ENCODE measurements around the gene ZNF284. TPM values are rescaled to one million over a fixed set of nuclear protein-coding genes. Genes with fewer than 3 reads are reported as not detected.

ZNF284 gene
- total RNA-seq, 1 experiment from 2014 or later = 2.6 TPM

DNA sequence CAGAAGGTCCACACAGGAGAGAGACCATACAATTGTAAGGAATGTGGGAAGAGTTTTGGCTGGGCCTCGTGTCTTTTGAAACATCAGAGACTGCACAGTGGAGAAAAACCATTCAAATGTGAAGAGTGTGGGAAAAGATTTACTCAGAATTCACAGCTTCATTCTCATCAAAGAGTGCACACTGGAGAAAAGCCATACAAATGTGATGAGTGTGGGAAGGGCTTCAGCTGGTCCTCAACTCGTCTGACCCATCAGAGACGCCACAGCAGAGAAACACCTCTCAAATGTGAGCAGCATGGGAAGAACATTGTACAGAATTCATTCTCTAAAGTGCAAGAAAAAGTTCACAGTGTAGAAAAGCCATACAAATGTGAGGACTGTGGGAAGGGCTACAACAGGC lies 35.8 kb downstream of the ZNF284 start:
- H3K4me1 ChIP-seq (ENCODE audit: insufficient read depth, low read length) = no peaks in the 10 kb centered on the region
- H3K9me3 ChIP-seq (ENCODE audit: control insufficient read depth, low read depth, low read length) = peaks cover 26% of the 10 kb centered on the region
- H3K9ac ChIP-seq (ENCODE audit: extremely low read depth, insufficient read length, low read length) = no peak overlapping the region
- H3K4me1 Mint-ChIP-seq = peaks cover 0 to 7% of the 10 kb centered on the region in 2 experiments; a peak in 3 of 4 replicates
- H2AFZ ChIP-seq (ENCODE audit: low read length) = no peak overlapping the region
- no peak overlapping the region for H3K4me2 ChIP-seq (ENCODE audit: insufficient read depth, insufficient read length, low read length)
- no peak overlapping the region for H3K27ac Mint-ChIP-seq
- no peak overlapping the region for H2BK120ac ChIP-seq (ENCODE audit: low read depth, low read length, poor library complexity, severe bottlenecking)
- H3K4me3 Mint-ChIP-seq = no peak overlapping the region
- H3K4ac ChIP-seq (ENCODE audit: low read depth, low read length) = no peak overlapping the region
- no peaks in the 10 kb centered on the region for H3K79me2 ChIP-seq (ENCODE audit: insufficient read depth, low read length)
- WGBS (ENCODE audit: extremely low coverage, insufficient read length, low lambda C conversion rate) = no CpG with 5 or more reads among the region's 3 CpGs
- no peaks in the 10 kb centered on the region for H4K20me1 ChIP-seq (ENCODE audit: control insufficient read depth, insufficient read depth, insufficient read length)
- no peaks in the 10 kb centered on the region for H3K79me1 ChIP-seq (ENCODE audit: insufficient read depth, low read depth, low read length, poor library complexity, severe bottlenecking)
- no peak overlapping the region for H2BK12ac ChIP-seq (ENCODE audit: insufficient read length, low read depth, low read length)
- no peak overlapping the region for H3K23ac ChIP-seq (ENCODE audit: insufficient read length, low read depth, low read length)
- no peak overlapping the region for H3K14ac ChIP-seq (ENCODE audit: insufficient read depth, low read length)
- H4K5ac ChIP-seq (ENCODE audit: insufficient read length, low read depth, low read length) = no peak overlapping the region
- no peak overlapping the region for H4K8ac ChIP-seq (replicated peaks; ENCODE audit: insufficient read length, low read depth, low read length)
- peaks cover 64 to 66% of the 10 kb centered on the region in 2 experiments for H3K9me3 Mint-ChIP-seq
- H2BK15ac ChIP-seq (ENCODE audit: low read depth, low read length) = no peak overlapping the region
- no peak overlapping the region for H2BK20ac ChIP-seq (ENCODE audit: low read depth, low read length, poor library complexity, severe bottlenecking)
- no peak for DNase-seq
- H3K18ac ChIP-seq (ENCODE audit: insufficient read length, low read depth, low read length) = no peak overlapping the region
- no peak overlapping the region for H3K27ac ChIP-seq (ENCODE audit: insufficient read length, low read depth, low read length)
- H2BK5ac ChIP-seq (ENCODE audit: insufficient read length, low read length) = no peak overlapping the region
- peaks cover 3% of the 10 kb centered on the region; the same call in 1 of the 2 replicates for H3K27me3 Mint-ChIP-seq (ENCODE audit: low read depth)
- TF ChIP-seq, protein P1, sequence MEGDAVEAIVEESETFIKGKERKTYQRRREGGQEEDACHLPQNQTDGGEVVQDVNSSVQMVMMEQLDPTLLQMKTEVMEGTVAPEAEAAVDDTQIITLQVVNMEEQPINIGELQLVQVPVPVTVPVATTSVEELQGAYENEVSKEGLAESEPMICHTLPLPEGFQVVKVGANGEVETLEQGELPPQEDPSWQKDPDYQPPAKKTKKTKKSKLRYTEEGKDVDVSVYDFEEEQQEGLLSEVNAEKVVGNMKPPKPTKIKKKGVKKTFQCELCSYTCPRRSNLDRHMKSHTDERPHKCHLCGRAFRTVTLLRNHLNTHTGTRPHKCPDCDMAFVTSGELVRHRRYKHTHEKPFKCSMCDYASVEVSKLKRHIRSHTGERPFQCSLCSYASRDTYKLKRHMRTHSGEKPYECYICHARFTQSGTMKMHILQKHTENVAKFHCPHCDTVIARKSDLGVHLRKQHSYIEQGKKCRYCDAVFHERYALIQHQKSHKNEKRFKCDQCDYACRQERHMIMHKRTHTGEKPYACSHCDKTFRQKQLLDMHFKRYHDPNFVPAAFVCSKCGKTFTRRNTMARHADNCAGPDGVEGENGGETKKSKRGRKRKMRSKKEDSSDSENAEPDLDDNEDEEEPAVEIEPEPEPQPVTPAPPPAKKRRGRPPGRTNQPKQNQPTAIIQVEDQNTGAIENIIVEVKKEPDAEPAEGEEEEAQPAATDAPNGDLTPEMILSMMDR (conservative IDR thresholded peaks at IDR 0.05) = no peak
- peaks cover 65 to 84% (median 83%) of the 10 kb centered on the region in 3 experiments for H3K36me3 Mint-ChIP-seq (ENCODE audit: insufficient read depth in 1 of 3, low read depth in 3 of 3)
- H3K23me2 ChIP-seq (ENCODE audit: insufficient read length, low read depth, low read length, poor library complexity, severe bottlenecking) = no peaks in the 10 kb centered on the region
- H3T11ph ChIP-seq (ENCODE audit: low read length) = no peak overlapping the region
- H4K91ac ChIP-seq (ENCODE audit: insufficient read length, low read depth, low read length) = no peak overlapping the region
- no peak overlapping the region for H2AK5ac ChIP-seq (ENCODE audit: insufficient read length, low read length)
- H3K56ac ChIP-seq (ENCODE audit: insufficient read length, low read depth, low read length) = no peak overlapping the region
- no peaks in the 10 kb centered on the region for H3K27me3 ChIP-seq (ENCODE audit: insufficient read depth, low read length)

Measured in H9 (cell line).